Large intestine (tissue), 3 donors: ENCODE measurements around the gene MIP. TPM values are rescaled to one million over a fixed set of nuclear protein-coding genes. Genes with fewer than 3 reads are reported as not detected.

Source experiments
- DNase-seq, 2 donors: peaks; one replicate each; pipeline versions ENCODE4 v3.0.0 to v3.0.0-alpha.2; 2013
- H3K27ac ChIP-seq: one replicate; pipeline ENCODE4 v1.5.1; 2013; ENCODE audit warnings: low read length
- H3K27me3 ChIP-seq: 2 replicates; pipeline ENCODE4 v1.6.1; 2013; ENCODE audit warnings: low read length; ENCODE audit not compliant: control insufficient read depth, insufficient read depth
- H3K36me3 ChIP-seq: 2 replicates; pipeline ENCODE4 v1.6.1; 2013; ENCODE audit warnings: low read length; ENCODE audit not compliant: control insufficient read depth, insufficient read depth
- H3K4me1 ChIP-seq: one replicate; pipeline ENCODE4 v1.6.1; 2013; ENCODE audit warnings: low read length; ENCODE audit not compliant: control insufficient read depth, insufficient read depth
- H3K4me3 ChIP-seq: one replicate; pipeline ENCODE4 v1.5.1; 2013; ENCODE audit warnings: low read length
- H3K9me3 ChIP-seq: one replicate; pipeline ENCODE4 v1.6.1; 2013; ENCODE audit warnings: mild to moderate bottlenecking, low read depth, low read length, moderate library complexity; ENCODE audit not compliant: control insufficient read depth
- WGBS: methylation state at CpG from one replicate; pipeline ENCODE4 v1.1.5; 2013; ENCODE audit warnings: low lambda C conversion rate; ENCODE audit not compliant: insufficient coverage; 5-methylcytosine and 5-hydroxymethylcytosine counted together
- polyA plus RNA-seq: library from polyadenylated mRNA; unstranded; fragments of 120-200 nt; gene quantifications from one replicate; pipeline ENCODE4 v1.2.1, GENCODE V29; 2013

The MIP gene
- polyA plus RNA-seq, 1 donor, result 0.24 TPM

DNA sequence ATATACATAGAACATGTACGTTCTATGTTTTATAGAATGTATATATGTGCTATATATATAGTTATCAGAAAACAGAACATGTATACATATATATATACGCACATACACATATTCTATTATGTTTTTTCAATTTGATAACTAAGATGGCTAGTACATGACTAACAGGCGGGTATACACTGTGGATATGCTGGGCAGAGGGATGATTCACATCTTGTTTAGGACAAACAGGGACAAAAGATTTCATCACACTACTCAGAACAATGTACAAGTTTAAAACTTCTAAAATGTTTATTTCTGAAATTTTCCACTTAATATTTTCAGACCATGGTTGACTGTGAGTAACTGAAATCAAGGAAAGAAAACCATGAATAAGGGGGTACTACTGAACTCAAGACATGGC, 22.6 kb downstream of the MIP start:
- Histone ChIP-seq H3K27ac (no peak overlapping the region), H3K9me3 (no peaks in the 10 kb centered on the region), H3K4me1 (no peaks in the 10 kb centered on the region), H3K4me3 (no peak overlapping the region), H3K36me3 (peaks cover 37% of the 10 kb centered on the region), H3K27me3 (no peaks in the 10 kb centered on the region)
- 93% methylated on average over 3 of the region's 3 CpGs for WGBS
- DNase-seq, result no peak

- WGBS, result 100% methylated on average over 1 of the region's 11 CpGs
- H3K27me3 ChIP-seq, result no peaks in the 10 kb centered on the region
- peaks cover 38% of the 10 kb centered on the region for H3K36me3 ChIP-seq
- DNase-seq, result no peak
- H3K27ac ChIP-seq, result no peak overlapping the region
- no peak overlapping the region for H3K4me3 ChIP-seq
- no peaks in the 10 kb centered on the region for H3K9me3 ChIP-seq
- no peaks in the 10 kb centered on the region for H3K4me1 ChIP-seq
These were observed 23.2 kb downstream of the MIP start for GRCh38 chr12:56431288-56431687.

GRCh38 chr12:56425940-56426438, 28.5 kb downstream of the MIP start:
- no peak overlapping the region for H3K4me3 ChIP-seq
- no peak overlapping the region for H3K27ac ChIP-seq
- H3K9me3 ChIP-seq, result no peaks in the 10 kb centered on the region
- no peak for DNase-seq
- H3K27me3 ChIP-seq, result no peaks in the 10 kb centered on the region
- peaks cover 59% of the 10 kb centered on the region for H3K36me3 ChIP-seq
- WGBS, result 100% methylated on average over 1 of the region's 3 CpGs
- no peaks in the 10 kb centered on the region for H3K4me1 ChIP-seq

DNA sequence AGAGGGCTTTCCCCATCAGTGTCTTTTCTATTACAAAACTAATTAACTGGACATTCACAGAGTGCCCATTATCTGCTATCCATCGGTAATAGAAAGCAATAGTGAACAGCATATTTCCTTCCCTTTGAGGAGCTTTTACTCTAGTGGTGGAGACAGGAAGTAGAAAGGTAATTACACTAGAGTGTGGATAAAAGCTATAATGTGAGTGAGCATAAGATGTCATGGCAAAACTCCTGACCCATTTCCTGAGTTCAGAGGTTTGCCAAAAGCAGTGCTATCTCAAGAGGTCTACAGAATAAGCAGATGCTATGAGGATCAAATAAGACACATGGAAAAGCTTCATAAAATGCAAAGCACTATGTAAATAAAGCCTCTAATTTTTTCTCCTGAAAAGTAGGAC, 29.3 kb downstream of the MIP start:
- Histone ChIP-seq H3K4me3 (no peak overlapping the region), H3K4me1 (no peaks in the 10 kb centered on the region), H3K27me3 (no peaks in the 10 kb centered on the region), H3K9me3 (no peaks in the 10 kb centered on the region), H3K36me3 (peaks cover 60% of the 10 kb centered on the region), H3K27ac (no peak overlapping the region)
- no peak for DNase-seq
- WGBS, result 100% methylated on average over 1 of the region's 1 CpG

GRCh38 chr12:56420411-56420810, 34.0 kb downstream of the MIP start:
- peaks cover 60% of the 10 kb centered on the region for H3K36me3 ChIP-seq
- H3K4me1 ChIP-seq, result no peaks in the 10 kb centered on the region
- no peaks in the 10 kb centered on the region for H3K27me3 ChIP-seq
- no peak for DNase-seq
- H3K9me3 ChIP-seq, result no peaks in the 10 kb centered on the region
- no peak overlapping the region for H3K27ac ChIP-seq
- 100% methylated on average over 1 of the region's 6 CpGs for WGBS
- no peak overlapping the region for H3K4me3 ChIP-seq

DNA sequence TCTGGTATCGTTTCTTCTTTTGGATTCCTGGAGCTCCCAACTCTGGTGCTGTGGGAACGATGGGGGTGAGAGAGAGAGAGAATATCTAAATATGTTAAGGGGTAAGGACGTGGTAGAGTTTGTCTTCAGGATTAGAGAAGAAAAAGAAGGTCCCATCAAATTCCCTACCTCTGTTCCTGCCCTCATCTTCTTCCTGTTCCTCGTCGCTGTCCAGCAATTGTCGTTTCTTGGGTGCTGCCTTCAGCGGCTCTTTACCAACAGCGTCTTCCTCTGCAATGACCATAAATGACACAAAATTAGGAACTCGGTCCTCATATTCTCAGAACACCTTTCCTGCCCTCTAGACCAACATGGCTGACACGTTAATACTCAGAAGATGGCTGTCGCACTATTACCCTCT, 36.7 kb downstream of the MIP start:
- Histone ChIP-seq H3K9me3 (no peaks in the 10 kb centered on the region), H3K4me1 (no peaks in the 10 kb centered on the region), H3K27me3 (no peaks in the 10 kb centered on the region), H3K4me3 (no peak overlapping the region), H3K36me3 (peaks cover 43% of the 10 kb centered on the region), H3K27ac (no peak overlapping the region)
- WGBS, result 100% methylated on average over 1 of the region's 11 CpGs
- DNase-seq, result no peak

GRCh38 chr12:56414401-56414800, 40.1 kb downstream of the MIP start:
- no peak overlapping the region for H3K4me3 ChIP-seq
- 40% methylated on average over 1 of the region's 3 CpGs for WGBS
- no peaks in the 10 kb centered on the region for H3K9me3 ChIP-seq
- peaks cover under 1% of the 10 kb centered on the region for H3K4me1 ChIP-seq
- no peaks in the 10 kb centered on the region for H3K27me3 ChIP-seq
- no peak overlapping the region for H3K27ac ChIP-seq
- peaks cover 16% of the 10 kb centered on the region for H3K36me3 ChIP-seq
- DNase-seq, result no peak

DNA sequence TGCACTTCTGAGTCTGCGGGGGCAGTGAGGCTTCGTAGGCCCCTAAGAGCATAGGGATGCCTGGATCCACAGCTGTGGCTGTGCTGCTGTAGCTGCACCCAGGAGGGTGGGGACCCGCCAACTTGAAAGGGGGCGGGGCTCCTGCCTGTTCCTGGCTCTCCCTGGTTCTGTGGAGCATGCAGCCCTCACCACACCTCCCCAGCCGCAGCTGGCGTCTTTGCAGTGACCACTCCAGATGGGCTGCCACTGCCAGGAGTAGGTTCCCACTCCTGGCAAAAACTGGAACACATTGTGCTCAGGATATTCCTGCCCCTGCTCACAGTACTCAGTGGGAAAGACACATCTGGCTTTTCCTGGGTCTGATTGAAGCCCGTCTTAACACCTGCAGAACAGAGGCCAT, 41.1 kb downstream of the MIP start:
- DNase-seq, result no peak
- no CpG with 5 or more reads among the region's 7 CpGs for WGBS

DNA sequence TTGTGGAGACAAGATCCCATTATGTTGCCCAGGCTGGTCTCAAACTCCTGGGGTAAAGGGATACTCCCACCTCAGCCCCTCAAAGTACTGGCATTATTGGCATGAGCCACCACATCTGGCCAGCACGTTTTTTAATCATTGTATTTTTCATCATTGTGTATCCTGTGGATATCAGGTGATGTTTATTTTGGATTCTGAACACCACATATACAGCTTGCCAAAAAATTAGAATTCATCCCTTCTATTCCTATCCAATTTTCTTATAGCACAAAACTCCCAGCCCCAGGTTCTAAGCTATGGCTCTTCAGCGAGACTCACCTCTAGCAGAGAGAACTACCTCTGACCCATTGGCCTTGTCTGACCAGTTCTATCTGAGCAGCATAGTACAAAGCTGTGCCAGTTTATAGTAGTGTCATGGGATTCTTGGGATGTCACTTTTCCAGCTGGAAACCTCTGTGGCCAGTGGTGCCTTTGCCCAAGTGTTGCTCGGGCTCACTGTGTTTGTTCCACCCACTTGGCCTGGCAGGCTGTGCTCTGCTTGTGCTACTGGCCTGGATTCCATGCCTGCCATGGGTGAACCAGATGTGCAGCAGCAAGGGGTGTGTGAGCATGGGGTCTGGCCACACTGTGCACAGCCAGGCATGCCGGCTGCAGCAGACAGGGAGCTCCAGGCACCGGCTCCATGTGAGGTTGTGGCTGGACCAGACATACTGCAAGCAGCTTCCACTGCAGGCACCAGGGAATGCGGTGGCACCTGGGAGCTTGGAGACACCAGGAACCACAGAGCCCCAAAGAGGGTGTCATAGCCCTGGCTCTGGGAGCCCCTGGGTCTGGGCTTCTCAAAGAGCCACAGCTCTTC, 42.4 kb downstream of the MIP start:
- no peaks in the 10 kb centered on the region for H3K27me3 ChIP-seq
- WGBS, result no CpG with 5 or more reads among the region's 6 CpGs
- H3K36me3 ChIP-seq, result peaks cover under 1% of the 10 kb centered on the region
- H3K27ac ChIP-seq, result no peak overlapping the region
- no peak overlapping the region for H3K4me3 ChIP-seq
- no peak for DNase-seq
- H3K4me1 ChIP-seq, result peaks cover 5% of the 10 kb centered on the region
- no peaks in the 10 kb centered on the region for H3K9me3 ChIP-seq

More for the DNA sequence above, 41.1 kb downstream of the MIP start:
- no peak overlapping the region for H3K27ac ChIP-seq
- peaks cover 5% of the 10 kb centered on the region for H3K4me1 ChIP-seq
- no peak overlapping the region for H3K4me3 ChIP-seq
- peaks cover 12% of the 10 kb centered on the region for H3K36me3 ChIP-seq
- H3K9me3 ChIP-seq, result no peaks in the 10 kb centered on the region
- no peaks in the 10 kb centered on the region for H3K27me3 ChIP-seq

DNA sequence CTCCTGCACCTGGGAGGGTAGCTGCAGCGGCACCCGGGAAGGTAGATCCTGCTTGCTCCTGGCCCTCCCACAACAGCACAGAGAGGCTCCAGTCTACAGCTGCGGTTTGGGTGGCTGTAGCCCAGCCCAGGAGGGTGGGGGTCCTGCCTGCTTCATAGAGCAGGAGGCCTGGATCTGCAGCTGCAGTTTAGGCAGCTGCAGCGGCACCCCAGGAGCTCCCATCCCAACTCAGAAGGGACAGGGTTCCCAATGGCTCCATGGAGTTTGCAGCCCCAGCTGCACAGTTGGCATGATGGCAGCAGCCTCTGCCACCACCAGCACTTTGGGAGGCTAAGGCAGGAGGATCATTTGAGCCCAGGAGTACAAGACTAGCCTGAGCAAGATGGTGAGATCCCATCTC, 43.7 kb downstream of the MIP start:
- no peak for DNase-seq
- Histone ChIP-seq H3K4me3 (no peak overlapping the region), H3K9me3 (no peaks in the 10 kb centered on the region), H3K4me1 (peaks cover 5% of the 10 kb centered on the region), H3K27me3 (no peaks in the 10 kb centered on the region), H3K36me3 (no peaks in the 10 kb centered on the region), H3K27ac (no peak overlapping the region)
- no CpG with 5 or more reads among the region's 4 CpGs for WGBS
